ENCODE measurements around the gene MYO1D.

The MYO1D gene

DNA sequence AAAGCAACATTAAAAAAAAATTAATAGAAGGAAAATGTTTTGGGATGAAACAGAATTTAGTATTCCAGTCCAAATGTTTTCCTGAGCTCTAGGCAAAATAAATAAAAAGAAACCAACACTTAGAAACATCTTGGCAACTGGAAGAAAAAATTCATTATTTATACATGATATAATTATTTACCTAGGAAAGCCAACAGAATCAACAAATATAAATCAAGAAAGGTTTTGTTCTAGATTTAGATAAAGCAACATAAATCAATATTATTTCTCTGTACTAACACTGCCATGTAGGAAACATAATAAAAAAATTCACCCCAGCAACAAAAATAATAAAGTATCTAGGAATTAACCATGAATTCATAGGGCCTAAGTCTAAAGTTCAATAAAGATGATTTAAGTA is 167.4 kb downstream of the MYO1D start:
- Histone ChIP-seq H3K36me3 (replicated peaks; ENCODE audit: low read depth, low read length) (peaks cover 12% of the 10 kb centered on the region), H3K9me3 (ENCODE audit: insufficient read depth, low read length) (no peaks in the 10 kb centered on the region), H3K27me3 (ENCODE audit: low read depth, low read length) (no peaks in the 10 kb centered on the region), H3K79me2 (ENCODE audit: low read length) (no peaks in the 10 kb centered on the region), H2AFZ (ENCODE audit: low read depth, low read length) (no peak overlapping the region), H4K20me1 (ENCODE audit: insufficient read depth, low read length) (no peaks in the 10 kb centered on the region), H3K27ac (ENCODE audit: low read length) (no peak overlapping the region), H3K9ac (ENCODE audit: low read length) (no peak overlapping the region), H3K4me2 (ENCODE audit: low read length) (no peak overlapping the region), H3K4me1 (ENCODE audit: low read length) (no peaks in the 10 kb centered on the region), H3K4me3 (ENCODE audit: low read length) (no peak overlapping the region)
- TF ChIP-seq, protein P1, sequence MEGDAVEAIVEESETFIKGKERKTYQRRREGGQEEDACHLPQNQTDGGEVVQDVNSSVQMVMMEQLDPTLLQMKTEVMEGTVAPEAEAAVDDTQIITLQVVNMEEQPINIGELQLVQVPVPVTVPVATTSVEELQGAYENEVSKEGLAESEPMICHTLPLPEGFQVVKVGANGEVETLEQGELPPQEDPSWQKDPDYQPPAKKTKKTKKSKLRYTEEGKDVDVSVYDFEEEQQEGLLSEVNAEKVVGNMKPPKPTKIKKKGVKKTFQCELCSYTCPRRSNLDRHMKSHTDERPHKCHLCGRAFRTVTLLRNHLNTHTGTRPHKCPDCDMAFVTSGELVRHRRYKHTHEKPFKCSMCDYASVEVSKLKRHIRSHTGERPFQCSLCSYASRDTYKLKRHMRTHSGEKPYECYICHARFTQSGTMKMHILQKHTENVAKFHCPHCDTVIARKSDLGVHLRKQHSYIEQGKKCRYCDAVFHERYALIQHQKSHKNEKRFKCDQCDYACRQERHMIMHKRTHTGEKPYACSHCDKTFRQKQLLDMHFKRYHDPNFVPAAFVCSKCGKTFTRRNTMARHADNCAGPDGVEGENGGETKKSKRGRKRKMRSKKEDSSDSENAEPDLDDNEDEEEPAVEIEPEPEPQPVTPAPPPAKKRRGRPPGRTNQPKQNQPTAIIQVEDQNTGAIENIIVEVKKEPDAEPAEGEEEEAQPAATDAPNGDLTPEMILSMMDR (IDR thresholded peaks at IDR 0.05; ENCODE audit: low read depth, low read length): no peak
- TF ChIP-seq EZH2phosphoT487 (IDR thresholded peaks at IDR 0.05; ENCODE audit: low read depth): no peak

DNA sequence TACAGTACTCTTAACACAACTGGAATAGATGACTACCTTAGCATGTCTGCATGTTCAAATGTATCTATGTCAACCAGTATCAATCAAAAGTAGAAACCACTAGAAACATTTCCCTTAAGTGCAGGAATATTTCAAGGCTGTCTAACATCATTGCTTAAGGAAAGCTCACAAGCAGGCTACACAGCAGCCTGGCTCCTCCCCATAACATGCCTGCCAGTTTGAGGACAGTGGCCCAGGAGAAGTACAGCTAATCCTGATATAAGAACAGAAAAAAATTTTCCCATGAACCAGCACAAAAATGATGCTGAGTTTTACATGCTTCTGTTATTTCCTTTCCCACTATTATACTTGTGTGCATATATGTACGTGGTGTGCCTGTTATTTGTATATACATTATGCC is 175.1 kb downstream of the MYO1D start:
- Histone ChIP-seq H3K27ac (ENCODE audit: low read length) (no peak overlapping the region), H3K27me3 (ENCODE audit: low read depth, low read length) (no peaks in the 10 kb centered on the region), H4K20me1 (ENCODE audit: insufficient read depth, low read length) (no peaks in the 10 kb centered on the region; the same call in 1 of the 2 replicates), H3K4me2 (ENCODE audit: low read length) (no peak overlapping the region), H3K4me1 (ENCODE audit: low read length) (no peaks in the 10 kb centered on the region), H3K9me3 (ENCODE audit: insufficient read depth, low read length) (no peaks in the 10 kb centered on the region), H3K9ac (ENCODE audit: low read length) (no peak overlapping the region), H3K4me3 (ENCODE audit: low read length) (no peak overlapping the region), H3K79me2 (ENCODE audit: low read length) (no peaks in the 10 kb centered on the region), H2AFZ (ENCODE audit: low read depth, low read length) (no peak overlapping the region), H3K36me3 (replicated peaks; ENCODE audit: low read depth, low read length) (no peaks in the 10 kb centered on the region)
- no peak for TF ChIP-seq EZH2phosphoT487 (IDR thresholded peaks at IDR 0.05; ENCODE audit: low read depth)
- TF ChIP-seq, protein P1 (IDR thresholded peaks at IDR 0.05; ENCODE audit: low read depth, low read length): no peak

DNA sequence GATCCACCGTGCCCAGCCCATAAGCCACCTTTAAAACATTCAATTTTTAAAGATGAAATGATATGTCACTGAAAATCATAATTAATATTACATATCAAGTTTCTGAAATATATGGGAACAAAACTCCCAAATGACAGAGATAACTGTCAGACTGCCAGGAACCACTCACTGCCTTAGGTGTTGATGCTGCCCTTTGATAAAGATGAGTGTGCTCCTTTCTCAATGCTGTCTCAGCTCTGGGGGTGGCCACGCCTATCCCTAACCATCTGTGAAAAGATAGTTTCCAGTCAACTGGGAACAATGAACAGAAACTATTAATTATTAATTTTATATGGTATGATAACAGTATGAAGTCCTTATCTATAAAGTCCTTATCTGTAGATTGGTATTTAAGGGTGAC is 177.7 kb downstream of the MYO1D start:
- H3K4me3 ChIP-seq (ENCODE audit: low read length): no peak overlapping the region
- H3K4me1 ChIP-seq (ENCODE audit: low read length): no peaks in the 10 kb centered on the region
- no peaks in the 10 kb centered on the region; the same call in 1 of the 2 replicates for H4K20me1 ChIP-seq (ENCODE audit: insufficient read depth, low read length)
- H3K79me2 ChIP-seq (ENCODE audit: low read length): no peaks in the 10 kb centered on the region
- no peaks in the 10 kb centered on the region for H3K27me3 ChIP-seq (ENCODE audit: low read depth, low read length)
- H3K4me2 ChIP-seq (ENCODE audit: low read length): no peak overlapping the region
- H3K27ac ChIP-seq (ENCODE audit: low read length): no peak overlapping the region
- no peaks in the 10 kb centered on the region for H3K36me3 ChIP-seq (replicated peaks; ENCODE audit: low read depth, low read length)
- no peaks in the 10 kb centered on the region for H3K9me3 ChIP-seq (ENCODE audit: insufficient read depth, low read length)
- H2AFZ ChIP-seq (ENCODE audit: low read depth, low read length): no peak overlapping the region
- no peak overlapping the region for H3K9ac ChIP-seq (ENCODE audit: low read length)
- TF ChIP-seq, protein P1 (IDR thresholded peaks at IDR 0.05; ENCODE audit: low read depth, low read length): no peak
- TF ChIP-seq EZH2phosphoT487 (IDR thresholded peaks at IDR 0.05; ENCODE audit: low read depth): no peak

DNA sequence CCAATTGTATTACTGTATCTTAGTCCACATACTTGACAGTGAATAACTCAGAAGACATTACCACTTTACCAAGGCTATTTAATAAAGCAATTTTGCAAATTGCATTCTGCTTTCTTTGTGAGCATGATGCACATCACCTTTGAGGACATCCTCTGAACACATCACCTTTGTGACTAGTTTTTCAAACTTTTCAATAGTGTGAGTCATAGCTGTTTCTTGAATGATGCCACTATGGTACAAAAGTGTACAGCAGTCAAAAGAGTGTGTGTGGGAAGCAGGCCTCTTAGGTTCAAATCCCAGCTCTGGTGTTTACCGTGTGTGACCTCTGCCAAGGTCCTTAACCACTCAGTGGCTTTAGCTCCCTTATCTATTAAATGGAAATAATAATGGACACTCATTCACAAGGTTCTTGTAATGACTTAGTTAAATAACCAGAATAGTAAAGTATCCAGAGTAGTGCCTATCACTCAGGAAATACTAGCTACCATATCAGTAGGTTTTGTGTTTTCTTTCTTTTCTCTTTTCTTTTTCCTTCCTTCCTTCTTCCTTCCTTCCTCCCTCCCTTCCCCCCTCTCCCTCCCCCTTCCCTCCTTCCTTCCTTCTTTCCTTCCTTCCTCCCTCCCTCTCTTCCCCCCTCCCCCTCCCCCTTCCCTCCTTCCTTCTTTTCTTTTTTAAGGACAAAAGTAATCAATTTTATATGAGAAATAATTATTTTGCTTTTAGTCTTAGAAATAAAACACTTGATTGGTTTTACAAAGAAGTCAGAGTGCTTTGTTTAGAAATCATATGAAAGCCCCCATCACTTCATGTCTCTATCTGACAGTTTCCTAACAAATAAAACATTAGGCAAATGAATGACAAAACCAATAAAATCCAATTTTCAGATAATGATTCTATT is 178.9 kb downstream of the MYO1D start:
- H3K9ac ChIP-seq (ENCODE audit: low read length): no peak overlapping the region
- H3K4me2 ChIP-seq (ENCODE audit: low read length): no peak overlapping the region
- H4K20me1 ChIP-seq (ENCODE audit: insufficient read depth, low read length): no peaks in the 10 kb centered on the region; the same call in 1 of the 2 replicates
- H3K9me3 ChIP-seq (ENCODE audit: insufficient read depth, low read length): no peaks in the 10 kb centered on the region
- no peak overlapping the region for H3K4me3 ChIP-seq (ENCODE audit: low read length)
- H2AFZ ChIP-seq (ENCODE audit: low read depth, low read length): no peak overlapping the region
- H3K4me1 ChIP-seq (ENCODE audit: low read length): no peaks in the 10 kb centered on the region
- TF ChIP-seq, protein P1 (IDR thresholded peaks at IDR 0.05; ENCODE audit: low read depth, low read length): no peak
- no peak for TF ChIP-seq EZH2phosphoT487 (IDR thresholded peaks at IDR 0.05; ENCODE audit: low read depth)
- no peak overlapping the region for H3K27ac ChIP-seq (ENCODE audit: low read length)
- H3K79me2 ChIP-seq (ENCODE audit: low read length): no peaks in the 10 kb centered on the region
- no peaks in the 10 kb centered on the region for H3K36me3 ChIP-seq (replicated peaks; ENCODE audit: low read depth, low read length)
- H3K27me3 ChIP-seq (ENCODE audit: low read depth, low read length): no peaks in the 10 kb centered on the region

Data from OCI-LY3 (cell line).